Stimulated activated CD8-positive, alpha-beta memory T cell treated with anti-CD3 and anti-CD28 coated beads, Interleukin-15, amount 100 ng/mL, for 4 hours (primary cell): ENCODE data around the gene MRPS12.

Source experiments
- DNase-seq, 2 donors: peaks; one replicate each; pipeline ENCODE4 v3.0.0-alpha.2; 2020; ENCODE audit warnings: low read depth in 2 of 2

Gene MRPS12

GRCh38 chr19:38975214-38975860 is 44.6 kb downstream of the MRPS12 start, which contains the start of gene FBXO17:
TSS of gene FBXO17 (minus strand) at chr19:38975742. CDS start at chr19:38950319, 25,423 bp downstream.
- DNase-seq: no peak

- no peak for DNase-seq
Measured at GRCh38 chr19:38975861-38976271, 45.1 kb downstream of the MRPS12 start.

DNA sequence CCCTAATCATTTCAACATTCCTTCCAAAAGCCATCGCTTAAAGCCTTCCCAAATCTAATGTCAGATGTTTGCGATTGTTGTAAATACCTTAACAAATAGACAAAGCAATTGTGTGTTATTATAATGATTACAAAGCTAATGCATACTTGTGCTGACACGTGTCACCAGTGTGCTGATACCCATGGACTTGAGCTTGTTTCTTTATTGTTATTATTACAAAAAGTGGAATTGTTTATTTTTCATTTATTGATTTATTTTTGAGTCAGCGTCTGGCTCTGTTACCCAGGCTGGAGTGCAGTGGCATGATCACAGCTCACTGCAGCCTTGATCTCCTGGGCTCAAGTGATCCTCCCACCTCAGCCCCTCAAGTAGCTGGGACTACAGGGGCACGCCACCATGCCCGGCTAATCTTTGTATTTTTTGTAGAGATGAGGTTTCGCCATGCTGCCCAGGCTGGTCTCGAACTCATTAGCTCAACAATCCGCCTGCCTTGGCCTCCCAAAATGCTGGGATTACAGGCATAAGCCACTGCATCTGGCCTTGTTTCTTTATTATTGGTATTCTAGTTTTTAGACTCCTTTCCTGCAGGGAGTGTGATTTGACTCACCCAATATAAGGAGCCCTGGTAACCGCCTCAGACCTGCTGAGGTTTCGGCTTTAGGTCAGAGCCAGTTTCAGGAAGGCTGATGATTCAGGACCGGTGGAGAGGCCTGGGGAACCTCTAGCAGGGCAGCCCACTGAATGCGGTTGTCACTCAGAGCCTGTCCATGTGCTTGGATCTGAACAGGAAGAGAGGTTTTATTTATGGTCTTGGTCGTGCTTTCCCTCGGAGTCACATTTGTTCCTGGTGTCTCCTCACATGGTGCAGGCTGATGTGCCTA is 46.9 kb downstream of the MRPS12 start:
- no peak for DNase-seq

DNA sequence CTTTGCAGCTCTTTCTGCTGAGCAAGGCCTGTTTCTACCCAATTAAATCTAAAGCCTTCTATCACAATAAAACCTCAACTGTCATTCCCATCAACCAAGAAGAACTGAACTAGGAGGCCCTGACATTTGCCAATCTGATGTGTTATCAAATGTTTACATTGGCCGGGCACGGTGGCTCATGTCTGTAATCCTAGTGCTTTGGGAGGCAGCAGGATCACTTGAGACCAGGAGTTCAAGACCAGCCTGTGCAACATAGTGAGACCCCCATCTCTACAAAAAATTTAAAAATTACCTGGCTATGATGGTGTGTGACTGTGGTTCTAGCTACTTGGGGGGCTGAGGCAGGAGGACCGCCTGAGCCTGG is 47.6 kb downstream of the MRPS12 start:
- DNase-seq: no peak

DNA sequence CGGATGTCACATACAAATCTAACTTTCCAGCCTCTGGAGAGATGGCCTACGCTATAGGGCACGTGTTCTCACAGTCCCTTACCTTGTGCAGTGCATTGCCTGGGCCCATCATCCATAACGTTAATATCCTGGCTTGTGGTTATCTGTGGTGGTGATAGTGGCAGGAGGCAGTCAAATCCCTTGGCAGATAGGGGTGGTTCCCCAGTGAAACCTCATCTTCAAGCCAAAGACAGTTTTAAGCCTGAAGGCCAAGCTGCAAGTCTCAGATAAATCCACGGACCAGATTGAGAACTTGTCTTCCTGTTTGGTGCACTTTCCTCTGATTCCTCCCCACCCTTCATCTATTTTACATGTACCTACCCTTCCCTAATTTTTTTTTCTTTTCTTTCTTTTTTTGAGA is 49.1 kb downstream of the MRPS12 start:
- no peak for DNase-seq

- no peak for DNase-seq
Measured at GRCh38 chr19:38980583-38981374, 50.0 kb downstream of the MRPS12 start.
